NB4 (cell line): Measurements from ENCODE around the gene ANKRD12.

Experiments used
- MYC ChIP-seq: IDR thresholded peaks from 2 replicates; pipeline ENCODE4 v1.6.1; 2011; ENCODE audit warnings: low read depth, low read length
- POLR2A ChIP-seq: IDR thresholded peaks from 2 replicates; pipeline ENCODE4 v1.6.1; 2011; ENCODE audit warnings: mild to moderate bottlenecking; ENCODE audit not compliant: insufficient read length; ENCODE audit errors: extremely low read depth
- TF ChIP-seq, protein P1 (sequence below): IDR thresholded peaks from one replicate; pipeline ENCODE4 v1.5.1; 2012; ENCODE audit warnings: low read depth, low read length
- TF ChIP-seq, protein P2 (sequence below): IDR thresholded peaks from 2 replicates; pipeline ENCODE4 v1.6.1; 2011; ENCODE audit warnings: low read depth, low read length

DNA sequence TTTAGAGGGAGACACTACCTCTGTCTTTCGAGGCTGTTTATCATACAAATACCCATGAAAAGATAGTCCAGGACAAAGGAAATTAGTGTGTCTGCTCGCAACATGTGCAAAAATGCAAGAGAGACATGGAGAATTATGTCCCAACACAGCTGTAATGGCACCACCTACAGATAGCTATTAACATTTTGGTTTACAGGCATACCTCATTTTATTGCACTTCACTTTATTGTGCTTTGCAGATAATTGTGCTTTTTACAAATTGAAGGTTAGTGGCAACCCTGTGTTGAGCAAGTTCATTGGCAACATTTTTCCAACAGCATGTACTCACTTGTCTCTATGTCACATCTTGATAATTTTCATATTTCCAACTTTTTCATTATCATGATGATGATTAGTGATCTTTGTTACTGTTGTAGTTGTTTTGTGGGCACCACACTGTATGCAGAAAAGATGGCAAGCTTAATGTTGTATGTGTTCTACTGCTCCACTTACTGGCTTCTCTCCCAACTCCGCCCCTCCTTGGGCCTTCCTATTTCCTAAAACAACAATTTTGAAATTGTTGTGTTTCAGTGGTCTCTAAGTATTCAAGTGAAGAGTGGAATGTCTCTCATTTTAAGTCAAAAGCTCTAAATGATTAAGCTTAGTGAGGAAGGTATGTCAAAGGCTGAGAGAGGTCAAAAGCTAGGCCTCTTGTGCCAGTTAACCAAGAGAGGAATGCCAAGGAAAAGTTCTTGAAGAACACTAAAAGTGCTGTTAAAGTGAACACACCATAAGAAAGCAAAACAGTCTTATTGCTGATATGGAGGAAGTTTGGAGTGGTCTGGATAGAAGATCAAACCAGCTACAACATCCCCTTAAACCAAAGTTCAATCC is 52.0 kb downstream of the ANKRD12 start:
- TF ChIP-seq, protein P1, sequence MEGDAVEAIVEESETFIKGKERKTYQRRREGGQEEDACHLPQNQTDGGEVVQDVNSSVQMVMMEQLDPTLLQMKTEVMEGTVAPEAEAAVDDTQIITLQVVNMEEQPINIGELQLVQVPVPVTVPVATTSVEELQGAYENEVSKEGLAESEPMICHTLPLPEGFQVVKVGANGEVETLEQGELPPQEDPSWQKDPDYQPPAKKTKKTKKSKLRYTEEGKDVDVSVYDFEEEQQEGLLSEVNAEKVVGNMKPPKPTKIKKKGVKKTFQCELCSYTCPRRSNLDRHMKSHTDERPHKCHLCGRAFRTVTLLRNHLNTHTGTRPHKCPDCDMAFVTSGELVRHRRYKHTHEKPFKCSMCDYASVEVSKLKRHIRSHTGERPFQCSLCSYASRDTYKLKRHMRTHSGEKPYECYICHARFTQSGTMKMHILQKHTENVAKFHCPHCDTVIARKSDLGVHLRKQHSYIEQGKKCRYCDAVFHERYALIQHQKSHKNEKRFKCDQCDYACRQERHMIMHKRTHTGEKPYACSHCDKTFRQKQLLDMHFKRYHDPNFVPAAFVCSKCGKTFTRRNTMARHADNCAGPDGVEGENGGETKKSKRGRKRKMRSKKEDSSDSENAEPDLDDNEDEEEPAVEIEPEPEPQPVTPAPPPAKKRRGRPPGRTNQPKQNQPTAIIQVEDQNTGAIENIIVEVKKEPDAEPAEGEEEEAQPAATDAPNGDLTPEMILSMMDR, result no peak
- TF ChIP-seq POLR2A (no peak), MYC (no peak)
- TF ChIP-seq, protein P2, sequence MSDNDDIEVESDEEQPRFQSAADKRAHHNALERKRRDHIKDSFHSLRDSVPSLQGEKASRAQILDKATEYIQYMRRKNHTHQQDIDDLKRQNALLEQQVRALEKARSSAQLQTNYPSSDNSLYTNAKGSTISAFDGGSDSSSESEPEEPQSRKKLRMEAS, result no peak
